KMS-11 (cell line): ENCODE measurements around the gene BCAS2.

Experiments
- H2AFZ ChIP-seq: fragments of 200-600 bp; sonication (generic); 2 replicates; pipeline ENCODE4 v1.6.1; 2016; ENCODE audit warnings: antibody characterized with exemption, mixed run types, low read depth
- H3K27ac ChIP-seq: fragments of 200-600 bp; sonication (generic); 2 replicates; pipeline ENCODE4 v1.6.1; 2016; ENCODE audit warnings: mild to moderate bottlenecking, mixed run types
- H3K27me3 ChIP-seq: fragments of 200-600 bp; sonication (generic); 2 replicates; pipeline ENCODE4 v1.6.1; 2017; ENCODE audit warnings: mild to moderate bottlenecking, low read depth, mixed run types, moderate library complexity; ENCODE audit not compliant: insufficient read depth
- H3K36me3 ChIP-seq: fragments of 200-600 bp; sonication (generic); 2 replicates; pipeline ENCODE4 v1.6.1; 2017; ENCODE audit warnings: mild to moderate bottlenecking, mixed run types; ENCODE audit not compliant: insufficient read depth
- H3K4me1 ChIP-seq: fragments of 200-600 bp; sonication (generic); 2 replicates; pipeline ENCODE4 v1.6.1; 2016; ENCODE audit warnings: mild to moderate bottlenecking, low read depth, mixed run types; ENCODE audit not compliant: poor library complexity, severe bottlenecking
- H3K4me2 ChIP-seq: fragments of 200-600 bp; sonication (generic); 2 replicates; pipeline ENCODE4 v1.7.0; 2016; ENCODE audit warnings: mild to moderate bottlenecking, mixed run types
- H3K4me3 ChIP-seq: fragments of 200-600 bp; sonication (generic); IDR thresholded peaks from 2 replicates; pipeline ENCODE4 v1.6.1; 2017; ENCODE audit warnings: low read depth, low read length, mixed read lengths; ENCODE audit not compliant: insufficient read depth
- H3K79me2 ChIP-seq: fragments of 200-600 bp; sonication (generic); 2 replicates; pipeline ENCODE4 v1.6.1; 2016; ENCODE audit warnings: low read depth, mixed run types; ENCODE audit not compliant: insufficient read depth
- H3K9ac ChIP-seq: fragments of 200-600 bp; sonication (generic); 2 replicates; pipeline ENCODE4 v1.6.1; 2016; ENCODE audit warnings: mild to moderate bottlenecking, mixed run types
- H4K20me1 ChIP-seq: fragments of 200-600 bp; sonication (generic); 2 replicates; pipeline ENCODE4 v1.6.1; 2016; ENCODE audit warnings: mild to moderate bottlenecking, mixed run types; ENCODE audit not compliant: insufficient read depth
- TF ChIP-seq, protein P1 (sequence below): fragments of 200-600 bp; sonication (generic); conservative IDR thresholded peaks from 2 replicates; pipeline ENCODE4 v1.6.1; 2017; ENCODE audit warnings: low read depth, mild to moderate bottlenecking, antibody characterized with exemption, low read length, moderate library complexity, mixed read lengths

BCAS2 gene

GRCh38 chr1:114550336-114550735 lies 31.1 kb downstream of the BCAS2 start:
- H3K27ac ChIP-seq: no peak overlapping the region
- no peaks in the 10 kb centered on the region for H3K79me2 ChIP-seq
- TF ChIP-seq, protein P1, sequence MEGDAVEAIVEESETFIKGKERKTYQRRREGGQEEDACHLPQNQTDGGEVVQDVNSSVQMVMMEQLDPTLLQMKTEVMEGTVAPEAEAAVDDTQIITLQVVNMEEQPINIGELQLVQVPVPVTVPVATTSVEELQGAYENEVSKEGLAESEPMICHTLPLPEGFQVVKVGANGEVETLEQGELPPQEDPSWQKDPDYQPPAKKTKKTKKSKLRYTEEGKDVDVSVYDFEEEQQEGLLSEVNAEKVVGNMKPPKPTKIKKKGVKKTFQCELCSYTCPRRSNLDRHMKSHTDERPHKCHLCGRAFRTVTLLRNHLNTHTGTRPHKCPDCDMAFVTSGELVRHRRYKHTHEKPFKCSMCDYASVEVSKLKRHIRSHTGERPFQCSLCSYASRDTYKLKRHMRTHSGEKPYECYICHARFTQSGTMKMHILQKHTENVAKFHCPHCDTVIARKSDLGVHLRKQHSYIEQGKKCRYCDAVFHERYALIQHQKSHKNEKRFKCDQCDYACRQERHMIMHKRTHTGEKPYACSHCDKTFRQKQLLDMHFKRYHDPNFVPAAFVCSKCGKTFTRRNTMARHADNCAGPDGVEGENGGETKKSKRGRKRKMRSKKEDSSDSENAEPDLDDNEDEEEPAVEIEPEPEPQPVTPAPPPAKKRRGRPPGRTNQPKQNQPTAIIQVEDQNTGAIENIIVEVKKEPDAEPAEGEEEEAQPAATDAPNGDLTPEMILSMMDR: no peak
- H3K4me2 ChIP-seq: no peak overlapping the region
- no peaks in the 10 kb centered on the region for H4K20me1 ChIP-seq
- no peaks in the 10 kb centered on the region for H3K36me3 ChIP-seq
- no peaks in the 10 kb centered on the region for H3K4me1 ChIP-seq
- H3K9ac ChIP-seq: no peak overlapping the region
- no peak overlapping the region for H2AFZ ChIP-seq
- H3K4me3 ChIP-seq: no peak overlapping the region
- H3K27me3 ChIP-seq: no peaks in the 10 kb centered on the region

GRCh38 chr1:114549137-114549536 lies 32.3 kb downstream of the BCAS2 start:
- Histone ChIP-seq H3K4me2 (no peak overlapping the region), H3K27ac (no peak overlapping the region)
- TF ChIP-seq, protein P1: no peak

DNA sequence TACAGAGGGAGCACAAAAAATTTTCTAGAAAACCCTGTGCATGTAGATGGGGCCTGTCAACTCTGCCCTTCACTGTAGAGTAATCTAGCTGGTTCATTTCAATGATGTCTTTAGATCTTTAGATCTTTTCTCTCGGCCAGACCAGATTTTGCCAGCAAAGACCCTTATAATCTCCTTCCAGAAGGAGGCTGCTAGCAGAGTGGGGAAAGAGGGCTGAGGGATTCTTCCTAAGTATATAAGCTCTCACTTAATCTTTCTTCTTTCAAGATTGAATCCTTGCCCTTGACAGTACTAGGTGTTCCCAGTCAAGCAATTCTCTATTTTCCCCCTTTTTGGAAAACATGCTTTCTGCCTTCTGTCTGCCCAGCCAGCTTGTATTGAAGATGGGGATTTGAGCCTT lies 34.3 kb downstream of the BCAS2 start:
- Histone ChIP-seq H3K9ac (no peak overlapping the region), H3K27ac (no peak overlapping the region), H3K79me2 (no peaks in the 10 kb centered on the region), H3K4me2 (no peak overlapping the region), H3K27me3 (no peaks in the 10 kb centered on the region), H3K4me1 (no peaks in the 10 kb centered on the region), H3K36me3 (no peaks in the 10 kb centered on the region), H3K4me3 (no peak overlapping the region), H2AFZ (no peak overlapping the region), H4K20me1 (no peaks in the 10 kb centered on the region)
- TF ChIP-seq, protein P1: no peak

More at GRCh38 chr1:114549137-114549536, 32.3 kb downstream of the BCAS2 start:
- no peak overlapping the region for H2AFZ ChIP-seq
- no peak overlapping the region for H3K9ac ChIP-seq
- H4K20me1 ChIP-seq: no peaks in the 10 kb centered on the region
- no peaks in the 10 kb centered on the region for H3K36me3 ChIP-seq
- no peak overlapping the region for H3K4me3 ChIP-seq
- no peaks in the 10 kb centered on the region for H3K4me1 ChIP-seq
- no peaks in the 10 kb centered on the region for H3K79me2 ChIP-seq
- H3K27me3 ChIP-seq: no peaks in the 10 kb centered on the region

GRCh38 chr1:114545796-114546195 lies 35.6 kb downstream of the BCAS2 start:
- Histone ChIP-seq H3K27me3 (no peaks in the 10 kb centered on the region), H4K20me1 (no peaks in the 10 kb centered on the region), H3K36me3 (no peaks in the 10 kb centered on the region), H3K4me3 (no peak overlapping the region), H3K4me2 (no peak overlapping the region), H3K79me2 (no peaks in the 10 kb centered on the region), H3K9ac (no peak overlapping the region), H2AFZ (no peak overlapping the region), H3K27ac (no peak overlapping the region), H3K4me1 (no peaks in the 10 kb centered on the region)
- TF ChIP-seq, protein P1: no peak
